Type B pancreatic cell (in vitro differentiated cells): ENCODE data around the gene CLRN3. TPM values are rescaled to one million over a fixed set of nuclear protein-coding genes. Genes with fewer than 3 reads are reported as not detected.

Experiments used
- DNase-seq: peaks from one replicate; pipeline ENCODE4 v3.0.0; 2021; ENCODE audit warnings: mixed read lengths; ENCODE audit not compliant: unreplicated experiment; ENCODE audit errors: extremely low spot score
- H3K27ac Mint-ChIP-seq: 2 replicates; pipeline ENCODE4 v1.8.0; 2021; ENCODE audit warnings: mild to moderate bottlenecking, mixed read lengths
- H3K27me3 Mint-ChIP-seq: 2 replicates; pipeline ENCODE4 v1.8.0; 2021; ENCODE audit warnings: mixed read lengths
- H3K36me3 Mint-ChIP-seq: 2 replicates; pipeline ENCODE4 v1.8.0; 2021; ENCODE audit warnings: mixed read lengths
- H3K4me1 Mint-ChIP-seq: one replicate; pipeline ENCODE4 v1.8.0; 2021; ENCODE audit warnings: mixed read lengths; ENCODE audit not compliant: unreplicated experiment
- H3K4me3 Mint-ChIP-seq: 2 replicates; pipeline ENCODE4 v1.8.0; 2021; ENCODE audit warnings: mild to moderate bottlenecking, mixed read lengths
- H3K9me3 Mint-ChIP-seq: 2 replicates; pipeline ENCODE4 v1.8.0; 2021; ENCODE audit warnings: mixed read lengths
- total RNA-seq: library from RNA; stranded (reverse); gene quantifications from 2 replicates; pipeline ENCODE4 v1.2.1, GENCODE V29; 2021; ENCODE audit warnings: low replicate concordance
- TF ChIP-seq, protein P1 (sequence below): fragments of 200-600 bp; sonication (generic); conservative IDR thresholded peaks from 2 replicates; pipeline ENCODE4 v1.5.0; 2021; ENCODE audit warnings: antibody characterized with exemption, mild to moderate bottlenecking

The CLRN3 gene
- total RNA-seq, 1 donor from 2014 or later: 2.2 TPM

DNA sequence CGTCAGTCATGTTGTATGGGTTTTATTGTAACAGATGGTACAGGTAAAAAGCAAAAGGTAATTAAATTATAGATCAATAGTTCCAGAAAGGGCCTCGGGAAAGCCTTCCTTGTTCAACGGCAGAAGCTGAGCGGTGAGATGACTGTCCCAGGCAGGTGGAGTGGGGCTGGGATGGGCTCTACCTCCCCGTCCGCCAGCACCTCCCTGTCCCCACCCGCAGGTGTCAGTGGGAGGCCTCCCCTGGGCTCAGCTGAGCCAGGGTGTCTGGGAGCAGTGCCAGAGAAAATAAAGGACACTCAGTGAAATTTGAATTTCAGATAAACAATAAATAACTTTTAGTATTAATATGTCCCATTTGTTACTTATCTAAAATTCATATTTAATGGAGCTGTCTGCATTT, 58.9 kb downstream of the CLRN3 start:
- no peaks in the 10 kb centered on the region for H3K4me1 Mint-ChIP-seq
- H3K36me3 Mint-ChIP-seq: no peaks in the 10 kb centered on the region
- TF ChIP-seq, protein P1, sequence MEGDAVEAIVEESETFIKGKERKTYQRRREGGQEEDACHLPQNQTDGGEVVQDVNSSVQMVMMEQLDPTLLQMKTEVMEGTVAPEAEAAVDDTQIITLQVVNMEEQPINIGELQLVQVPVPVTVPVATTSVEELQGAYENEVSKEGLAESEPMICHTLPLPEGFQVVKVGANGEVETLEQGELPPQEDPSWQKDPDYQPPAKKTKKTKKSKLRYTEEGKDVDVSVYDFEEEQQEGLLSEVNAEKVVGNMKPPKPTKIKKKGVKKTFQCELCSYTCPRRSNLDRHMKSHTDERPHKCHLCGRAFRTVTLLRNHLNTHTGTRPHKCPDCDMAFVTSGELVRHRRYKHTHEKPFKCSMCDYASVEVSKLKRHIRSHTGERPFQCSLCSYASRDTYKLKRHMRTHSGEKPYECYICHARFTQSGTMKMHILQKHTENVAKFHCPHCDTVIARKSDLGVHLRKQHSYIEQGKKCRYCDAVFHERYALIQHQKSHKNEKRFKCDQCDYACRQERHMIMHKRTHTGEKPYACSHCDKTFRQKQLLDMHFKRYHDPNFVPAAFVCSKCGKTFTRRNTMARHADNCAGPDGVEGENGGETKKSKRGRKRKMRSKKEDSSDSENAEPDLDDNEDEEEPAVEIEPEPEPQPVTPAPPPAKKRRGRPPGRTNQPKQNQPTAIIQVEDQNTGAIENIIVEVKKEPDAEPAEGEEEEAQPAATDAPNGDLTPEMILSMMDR: no peak
- DNase-seq: no peak
- H3K27me3 Mint-ChIP-seq: peaks cover 45% of the 10 kb centered on the region
- H3K9me3 Mint-ChIP-seq: no peaks in the 10 kb centered on the region
- no peak overlapping the region for H3K27ac Mint-ChIP-seq
- H3K4me3 Mint-ChIP-seq: no peak overlapping the region

- no peak overlapping the region for H3K4me3 Mint-ChIP-seq
- DNase-seq: no peak
- H3K27ac Mint-ChIP-seq: no peak overlapping the region
- TF ChIP-seq, protein P1: no peak
- no peaks in the 10 kb centered on the region for H3K9me3 Mint-ChIP-seq
- H3K36me3 Mint-ChIP-seq: no peaks in the 10 kb centered on the region
- H3K4me1 Mint-ChIP-seq: no peaks in the 10 kb centered on the region
- H3K27me3 Mint-ChIP-seq: peaks cover 34% of the 10 kb centered on the region
These were observed 60.2 kb downstream of the CLRN3 start for GRCh38 chr10:127832501-127832900.

GRCh38 chr10:127830414-127830813, 62.3 kb downstream of the CLRN3 start:
- Mint-ChIP-seq H3K27ac (no peak overlapping the region), H3K4me1 (peaks cover 4% of the 10 kb centered on the region)

More at GRCh38 chr10:127830414-127830813, 62.3 kb downstream of the CLRN3 start:
- TF ChIP-seq, protein P1: no peak
- no peak overlapping the region for H3K4me3 Mint-ChIP-seq
- H3K9me3 Mint-ChIP-seq: no peaks in the 10 kb centered on the region
- peaks cover 20% of the 10 kb centered on the region for H3K27me3 Mint-ChIP-seq
- no peaks in the 10 kb centered on the region for H3K36me3 Mint-ChIP-seq
- no peak for DNase-seq

Other genes with a start within 250 kb of the CLRN3 start
- 0.21 and 4.8 TPM in 2 replicates for gene FOXI2, start 155.8 kb downstream of the CLRN3 start, total RNA-seq
- gene PTPRE, start 14.2 kb upstream of the CLRN3 start, total RNA-seq: 2.5 and 3.6 TPM in 2 replicates
- 40.5 and 104 TPM in 2 replicates for gene MKI67, start 233.5 kb upstream of the CLRN3 start, total RNA-seq